K562 (cell line): ENCODE data around the gene PARD3. TPM values are rescaled to one million over a fixed set of nuclear protein-coding genes. Genes with fewer than 3 reads are reported as not detected.

Experiments
- ATAC-seq: fragments of 200-7000 bp; cut with Tn5 transposase; 3 replicates; pipeline ENCODE4 v1.9.1; 2020; ENCODE audit warnings: moderate library complexity
- BruUV-seq: library from RNA; stranded (reverse); fragments of 400-500 nt; replicated peaks from 2 replicates; lab custom pipeline; 2021; lab: Mats Ljungman, UMichigan
- CTCF ChIA-PET: fragments of 300-600 bp; formaldehyde crosslinking; extraction: SDS; loops from one replicate; lab custom pipeline; 2021; ENCODE audit warnings: low intra/inter-chr PET ratio; lab: Yijun Ruan, JAX
- POLR2A ChIA-PET: fragments of 300-600, 350-650 bp; sonication (Branson Sonifier 250); formaldehyde crosslinking; extraction: SDS; loops from one replicate; lab custom pipeline; 2021; ENCODE audit warnings: antibody characterized with exemption, inconsistent platforms; lab: Yijun Ruan, JAX
- DNase-seq, 4 experiments: peaks; one replicate each; pipeline versions ENCODE4 v3.0.0 to v3.0.0-alpha.2; 2011 to 2018; ENCODE audit warnings: low spot score in 3 of 4, mixed read lengths in 3 of 4; ENCODE audit errors: extremely low read depth in 1 of 4
- FAIRE-seq: peaks from 2 replicates; lab custom pipeline; 2011; peaks lifted over from hg19 to GRCh38; lab: Jason Lieb, UNC
- H2AFZ ChIP-seq: 2 replicates; pipeline ENCODE4 v1.6.0; 2011; ENCODE audit warnings: low read depth, low read length, control low read depth, inconsistent platforms
- H3K27ac ChIP-seq: fragments of 200-600 bp; 3 replicates; pipeline ENCODE4 v1.8.0; 2011; ENCODE audit warnings: low read depth, mild to moderate bottlenecking, control low read depth, inconsistent platforms, low read length, moderate library complexity, mixed read lengths; ENCODE audit errors: extremely low read depth
- H3K27me3 ChIP-seq, 2 experiments: fragments of 300-600 bp in 1 of 2; 2 replicates in 1 of 2; 3 replicates in 1 of 2; pipeline versions ENCODE4 v1.6.0 to v1.8.0; 2011; ENCODE audit warnings: inconsistent platforms in 2 of 2, low read length in 2 of 2, mild to moderate bottlenecking in 1 of 2, mixed read lengths in 1 of 2, moderate library complexity in 1 of 2; ENCODE audit not compliant: control insufficient read depth in 2 of 2, insufficient read depth in 2 of 2
- H3K36me3 ChIP-seq: fragments of 300-600 bp; 3 replicates; pipeline ENCODE4 v1.8.0; 2011; ENCODE audit warnings: mild to moderate bottlenecking, low read length, inconsistent platforms; ENCODE audit not compliant: control insufficient read depth, insufficient read depth
- H3K4me1 ChIP-seq, 2 experiments: fragments of 200-600 bp in 1 of 2; replicated peaks in 1 of 2; 2 replicates in 1 of 2; 3 replicates in 1 of 2; pipeline versions ENCODE4 v1.5.1 to v1.8.0; 2011; ENCODE audit warnings: inconsistent platforms in 2 of 2, low read length in 2 of 2, mild to moderate bottlenecking in 1 of 2, mixed read lengths in 1 of 2, moderate library complexity in 1 of 2; ENCODE audit not compliant: control insufficient read depth in 2 of 2, insufficient read depth in 2 of 2
- H3K4me2 ChIP-seq: 2 replicates; pipeline ENCODE4 v1.6.1; 2011; ENCODE audit warnings: low read length, control low read depth, inconsistent platforms, mixed read lengths; ENCODE audit not compliant: insufficient read depth
- H3K4me3 ChIP-seq: fragments of 200-600 bp; sonication (generic), shearing (Covaris generic); 2 replicates; pipeline ENCODE4 v1.5.1; 2016; ENCODE audit warnings: control low read depth, inconsistent platforms
- H3K79me2 ChIP-seq: fragments of 200-600 bp; 3 replicates; pipeline ENCODE4 v1.8.0; 2011; ENCODE audit warnings: low read length, inconsistent platforms; ENCODE audit not compliant: control insufficient read depth, insufficient read depth
- H3K9ac ChIP-seq, 2 experiments: 2 replicates each; pipeline versions ENCODE4 v1.6.0 to v1.6.1; 2011; ENCODE audit warnings: low read depth in 2 of 2, low read length in 2 of 2, control low read depth in 1 of 2, inconsistent platforms in 1 of 2, mild to moderate bottlenecking in 1 of 2, mixed read lengths in 1 of 2; ENCODE audit not compliant: insufficient read depth in 1 of 2
- H3K9me1 ChIP-seq: one replicate; pipeline ENCODE4 v1.6.0; 2011; ENCODE audit warnings: inconsistent platforms, mild to moderate bottlenecking, low read length, moderate library complexity; ENCODE audit not compliant: control insufficient read depth, insufficient read depth
- H3K9me3 ChIP-seq: replicated peaks from 2 replicates; pipeline ENCODE4 v1.5.1; 2011; ENCODE audit warnings: low read depth, low read length, inconsistent platforms; ENCODE audit not compliant: control insufficient read depth, insufficient read depth
- H4K20me1 ChIP-seq: replicated peaks from 2 replicates; pipeline ENCODE4 v1.6.1; 2011; ENCODE audit warnings: low read length, inconsistent platforms, mixed read lengths; ENCODE audit not compliant: control insufficient read depth, insufficient read depth
- CTCFL ChIP-seq: IDR thresholded peaks from 2 replicates; pipeline ENCODE4 v1.6.1; 2011; ENCODE audit warnings: borderline replicate concordance, low read depth, mild to moderate bottlenecking, moderate library complexity, low read length; ENCODE audit not compliant: insufficient read depth, poor library complexity, severe bottlenecking
- NUFIP1 ChIP-seq: fragments of 450-650 bp; IDR thresholded peaks from 2 replicates; pipeline ENCODE4 v1.6.1; 2018; ENCODE audit not compliant: partially characterized antibody
- STAT5A ChIP-seq: IDR thresholded peaks from 2 replicates; pipeline ENCODE4 v1.6.1; 2012; ENCODE audit warnings: low read length, inconsistent platforms, borderline replicate concordance
- UBTF ChIP-seq, 2 experiments: IDR thresholded peaks; 2 replicates each; pipeline ENCODE4 v1.6.1; 2012; ENCODE audit warnings: improper control_type of control experiment in 2 of 2, low read depth in 2 of 2, low read length in 2 of 2, borderline replicate concordance in 1 of 2
- XRCC4 ChIP-seq: IDR thresholded peaks from one replicate; pipeline ENCODE4 v1.6.1; 2011; ENCODE audit not compliant: insufficient read depth, insufficient read length; ENCODE audit errors: extremely low read depth
- ZNF431 ChIP-seq: sonication (generic); formaldehyde crosslinking; IDR thresholded peaks from 2 replicates; pipeline ENCODE4 v1.8.0; 2022; ENCODE audit warnings: mild to moderate bottlenecking, missing genetic modification reagents
- WGBS: fragments of 100-300 bp; shearing (Covaris generic); methylation state at CpG from one replicate; pipeline ENCODE4 v1.1.6; 2016; ENCODE audit warnings: low coverage, mixed read lengths; ENCODE audit not compliant: insufficient coverage; ENCODE audit errors: missing lambda C conversion rate; 5-methylcytosine and 5-hydroxymethylcytosine counted together
- in situ Hi-C: fragments of 300-500 bp; cut with MboI; formaldehyde crosslinking; loops from 4 replicates; pipeline ENCODE4 v1.15.0; 2018; ENCODE audit warnings: inconsistent platforms, mixed read lengths
- intact Hi-C: fragments of 100-400 bp; cut with micrococcal nuclease; formaldehyde crosslinking; loops from 2 replicates; pipeline ENCODE4 v1.14.2; 2022
- polyA plus RNA-seq, 8 experiments: library from polyadenylated mRNA; depleted of rRNA in 4 of 8; stranded (reverse) in 5 of 8; unstranded in 3 of 8; fragments of >200 nt; fragmentation: Nextera tagmentation in 2 of 8; fragmentation: Illumina TruSeq in 1 of 8; extraction: Ambion mirVana in 2 of 8; extraction: Trizol in 1 of 8; gene quantifications; 2 replicates each; pipeline versions ENCODE4 v1.2.1 to v1.2.3, GENCODE V29; 2011 to 2014; ENCODE audit warnings: inconsistent platforms in 1 of 8, missing spikeins in 1 of 8
- total RNA-seq, 7 experiments: library from RNA; depleted of rRNA in 6 of 7; stranded (reverse); fragments of >200 nt in 6 of 7; fragmentation: Illumina TruSeq in 2 of 7; extraction: Trizol in 2 of 7; gene quantifications; 2 replicates each; pipeline versions ENCODE4 v1.2.1 to v1.2.3, GENCODE V29; 2011 to 2021; ENCODE audit warnings: low replicate concordance in 1 of 7
- TF ChIP-seq, protein P1 (sequence below): fragments of 450-650 bp; conservative IDR thresholded peaks from 2 replicates; pipeline ENCODE4 v1.6.1; 2016; ENCODE audit warnings: missing genetic modification characterization, low read depth, mild to moderate bottlenecking, missing compliant biosample characterization, moderate library complexity
- TF ChIP-seq, protein P2 (sequence below): sonication (generic); formaldehyde crosslinking; IDR thresholded peaks from 2 replicates; pipeline ENCODE4 v1.8.1; 2022; ENCODE audit warnings: missing genetic modification reagents

The PARD3 gene
- total and polyA plus RNA-seq, 9 of the 15 experiments (the other 6 are each of a cell fraction or from before 2014, with no cell fraction given) = 2.7 to 11.7 (median 7.7) TPM

DNA sequence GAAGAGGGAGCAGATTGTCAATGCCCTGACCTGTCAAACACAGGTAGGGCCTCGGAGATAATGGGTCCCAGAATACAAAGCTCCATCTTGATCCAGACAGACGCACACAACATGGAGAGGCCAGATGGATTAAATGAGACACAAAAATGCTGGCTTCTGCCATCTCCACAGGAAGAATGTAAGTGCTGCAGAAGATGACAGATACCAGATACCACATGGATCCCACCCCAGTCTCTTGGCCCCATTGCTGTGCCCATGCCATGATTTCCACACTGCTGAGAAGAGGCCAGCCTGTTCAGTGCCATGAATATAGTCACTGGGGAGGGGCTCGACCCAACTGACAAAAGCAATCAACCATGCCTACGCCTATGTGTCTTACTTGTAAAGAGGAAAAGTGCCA, 487.9 kb downstream of the PARD3 start (continued):
- TF ChIP-seq UBTF (IDR thresholded peaks at IDR 0.05; ENCODE audit: borderline replicate concordance in 1 of 2, low read depth in 2 of 2, low read length in 2 of 2) = no peak

DNA sequence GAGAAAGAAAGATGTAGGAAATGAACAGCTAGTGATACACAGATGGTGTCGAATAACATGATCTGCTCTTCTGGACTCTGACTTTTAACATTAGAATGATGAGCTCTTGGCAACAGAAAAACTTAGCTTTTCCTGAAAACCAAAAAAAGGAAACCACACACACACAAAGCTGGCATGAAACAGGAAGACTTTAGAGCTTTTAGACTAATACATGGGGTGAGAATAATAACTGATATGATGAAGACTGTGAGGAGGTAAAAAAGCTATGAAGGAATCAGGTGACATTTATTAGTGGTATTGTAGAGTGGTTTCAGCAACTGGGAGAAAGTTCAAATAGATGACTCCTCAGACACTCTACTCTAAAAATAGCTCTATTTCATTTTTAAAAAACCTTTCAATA, 491.9 kb downstream of the PARD3 start:
- no peak for FAIRE-seq
- H3K9me1 ChIP-seq = no peaks in the 10 kb centered on the region
- H3K27ac ChIP-seq = no peak overlapping the region
- H3K79me2 ChIP-seq = no peaks in the 10 kb centered on the region
- in situ Hi-C loops (no loop called here), intact Hi-C loops (no loop called here)
- H4K20me1 ChIP-seq = no peaks in the 10 kb centered on the region
- 27% methylated on average over 1 of the region's 1 CpG for WGBS
- no TSS peak for BruUV-seq
- H3K27me3 ChIP-seq = no peaks in the 10 kb centered on the region; a peak in 1 of 5 replicates
- no peak overlapping the region for H2AFZ ChIP-seq
- H3K4me2 ChIP-seq = no peak overlapping the region
- H3K36me3 ChIP-seq = no peaks in the 10 kb centered on the region
- no peak overlapping the region for H3K4me3 ChIP-seq
- ATAC-seq = no peak
- H3K4me1 ChIP-seq = no peaks in the 10 kb centered on the region; a peak in 1 of 5 replicates
- H3K9ac ChIP-seq = no peak overlapping the region
- CTCF ChIA-PET = no interaction called here
- DNase-seq = no peak
- no peaks in the 10 kb centered on the region for H3K9me3 ChIP-seq
- POLR2A ChIA-PET = no interaction called here
- TF ChIP-seq XRCC4 = no peak
- TF ChIP-seq ZNF431 = no peak
- no peak for TF ChIP-seq CTCFL
- TF ChIP-seq, protein P1, sequence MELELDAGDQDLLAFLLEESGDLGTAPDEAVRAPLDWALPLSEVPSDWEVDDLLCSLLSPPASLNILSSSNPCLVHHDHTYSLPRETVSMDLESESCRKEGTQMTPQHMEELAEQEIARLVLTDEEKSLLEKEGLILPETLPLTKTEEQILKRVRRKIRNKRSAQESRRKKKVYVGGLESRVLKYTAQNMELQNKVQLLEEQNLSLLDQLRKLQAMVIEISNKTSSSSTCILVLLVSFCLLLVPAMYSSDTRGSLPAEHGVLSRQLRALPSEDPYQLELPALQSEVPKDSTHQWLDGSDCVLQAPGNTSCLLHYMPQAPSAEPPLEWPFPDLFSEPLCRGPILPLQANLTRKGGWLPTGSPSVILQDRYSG = no peak
- TF ChIP-seq, protein P2, sequence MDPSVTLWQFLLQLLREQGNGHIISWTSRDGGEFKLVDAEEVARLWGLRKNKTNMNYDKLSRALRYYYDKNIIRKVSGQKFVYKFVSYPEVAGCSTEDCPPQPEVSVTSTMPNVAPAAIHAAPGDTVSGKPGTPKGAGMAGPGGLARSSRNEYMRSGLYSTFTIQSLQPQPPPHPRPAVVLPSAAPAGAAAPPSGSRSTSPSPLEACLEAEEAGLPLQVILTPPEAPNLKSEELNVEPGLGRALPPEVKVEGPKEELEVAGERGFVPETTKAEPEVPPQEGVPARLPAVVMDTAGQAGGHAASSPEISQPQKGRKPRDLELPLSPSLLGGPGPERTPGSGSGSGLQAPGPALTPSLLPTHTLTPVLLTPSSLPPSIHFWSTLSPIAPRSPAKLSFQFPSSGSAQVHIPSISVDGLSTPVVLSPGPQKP (CRISPR knock-in tag) = no peak
- no peak for TF ChIP-seq STAT5A
- no peak for TF ChIP-seq NUFIP1
